ENCODE data around the gene BAAT. TPM values are rescaled to one million over a fixed set of nuclear protein-coding genes. Genes with fewer than 3 reads are reported as not detected.

The BAAT gene
- total and polyA plus RNA-seq, 2 of the 13 experiments (the other 11 are each of a cell fraction or from before 2014, with no cell fraction given), result 0.71 to 7.9 TPM

GRCh38 chr9:101384873-101385536 lies at the start of gene BAAT (continued):
- TF ChIP-seq HNF1A (IDR thresholded peaks at IDR 0.05; ENCODE audit: low read depth), result 0 out of 2 replicates have a peak, but pooled peaks have one; percentile 22
- TF ChIP-seq HNF1A (CRISPR knock-in tag; IDR thresholded peaks at IDR 0.05; ENCODE audit: borderline replicate concordance), result peak; percentile 49; the same call in 1 of the 2 replicates
- TF ChIP-seq, protein P1, sequence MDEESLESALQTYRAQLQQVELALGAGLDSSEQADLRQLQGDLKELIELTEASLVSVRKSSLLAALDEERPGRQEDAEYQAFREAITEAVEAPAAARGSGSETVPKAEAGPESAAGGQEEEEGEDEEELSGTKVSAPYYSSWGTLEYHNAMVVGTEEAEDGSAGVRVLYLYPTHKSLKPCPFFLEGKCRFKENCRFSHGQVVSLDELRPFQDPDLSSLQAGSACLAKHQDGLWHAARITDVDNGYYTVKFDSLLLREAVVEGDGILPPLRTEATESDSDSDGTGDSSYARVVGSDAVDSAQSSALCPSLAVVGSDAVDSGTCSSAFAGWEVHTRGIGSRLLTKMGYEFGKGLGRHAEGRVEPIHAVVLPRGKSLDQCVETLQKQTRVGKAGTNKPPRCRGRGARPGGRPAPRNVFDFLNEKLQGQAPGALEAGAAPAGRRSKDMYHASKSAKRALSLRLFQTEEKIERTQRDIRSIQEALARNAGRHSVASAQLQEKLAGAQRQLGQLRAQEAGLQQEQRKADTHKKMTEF (CRISPR knock-in tag; IDR thresholded peaks at IDR 0.05), result 0 out of 2 replicates have a peak, but pooled peaks have one; percentile 32
- TF ChIP-seq ZNF878 (CRISPR knock-in tag; IDR thresholded peaks at IDR 0.05), result peak; percentile 34; the same call in 1 of the 2 replicates
- 0 out of 2 replicates have a peak, but pooled peaks have one; percentile 32 for TF ChIP-seq FOXA3 (CRISPR knock-in tag; IDR thresholded peaks at IDR 0.05)
- peak; percentile 14; the same call in 1 of the 2 replicates for TF ChIP-seq NCOA2 (CRISPR knock-in tag; IDR thresholded peaks at IDR 0.05)
- TF ChIP-seq ZMYM4 (CRISPR knock-in tag; IDR thresholded peaks at IDR 0.05), result peak; percentile 85
- 0 out of 2 replicates have a peak, but pooled peaks have one; percentile 21 for TF ChIP-seq ZNF740 (CRISPR knock-in tag; IDR thresholded peaks at IDR 0.05)
- TF ChIP-seq HDAC1 (CRISPR knock-in tag; IDR thresholded peaks at IDR 0.05), result 0 out of 2 replicates have a peak, but pooled peaks have one; percentile 13
- TF ChIP-seq ZNF547 (CRISPR knock-in tag; IDR thresholded peaks at IDR 0.05), result 0 out of 2 replicates have a peak, but pooled peaks have one; percentile 30
- TF ChIP-seq, protein P2, sequence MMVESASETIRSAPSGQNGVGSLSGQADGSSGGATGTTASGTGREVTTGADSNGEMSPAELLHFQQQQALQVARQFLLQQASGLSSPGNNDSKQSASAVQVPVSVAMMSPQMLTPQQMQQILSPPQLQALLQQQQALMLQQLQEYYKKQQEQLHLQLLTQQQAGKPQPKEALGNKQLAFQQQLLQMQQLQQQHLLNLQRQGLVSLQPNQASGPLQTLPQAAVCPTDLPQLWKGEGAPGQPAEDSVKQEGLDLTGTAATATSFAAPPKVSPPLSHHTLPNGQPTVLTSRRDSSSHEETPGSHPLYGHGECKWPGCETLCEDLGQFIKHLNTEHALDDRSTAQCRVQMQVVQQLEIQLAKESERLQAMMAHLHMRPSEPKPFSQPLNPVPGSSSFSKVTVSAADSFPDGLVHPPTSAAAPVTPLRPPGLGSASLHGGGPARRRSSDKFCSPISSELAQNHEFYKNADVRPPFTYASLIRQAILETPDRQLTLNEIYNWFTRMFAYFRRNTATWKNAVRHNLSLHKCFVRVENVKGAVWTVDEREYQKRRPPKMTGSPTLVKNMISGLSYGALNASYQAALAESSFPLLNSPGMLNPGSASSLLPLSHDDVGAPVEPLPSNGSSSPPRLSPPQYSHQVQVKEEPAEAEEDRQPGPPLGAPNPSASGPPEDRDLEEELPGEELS (CRISPR knock-in tag; IDR thresholded peaks at IDR 0.05), result peak; percentile 39; the same call in 1 of the 2 replicates
- 0 out of 2 replicates have a peak, but pooled peaks have one; percentile 58 for TF ChIP-seq CREB3 (CRISPR knock-in tag; IDR thresholded peaks at IDR 0.05)
- peak; percentile 73 for TF ChIP-seq NR2C2 (CRISPR knock-in tag; IDR thresholded peaks at IDR 0.05; ENCODE audit: borderline replicate concordance)
- 0 out of 2 replicates have a peak, but pooled peaks have one; percentile 22 for TF ChIP-seq GATAD2A (CRISPR knock-in tag; IDR thresholded peaks at IDR 0.05)
- peak; percentile 61; the same call in 1 of the 2 replicates for TF ChIP-seq NR2F6 (IDR thresholded peaks at IDR 0.05)
- peak; percentile 30; the same call in 1 of the 2 replicates for TF ChIP-seq NR2F6 (CRISPR knock-in tag; IDR thresholded peaks at IDR 0.05)
- TF ChIP-seq NR2F1 (CRISPR knock-in tag; IDR thresholded peaks at IDR 0.05), result peak; percentile 47 to 68; a peak in 3 of 4 replicates
- TF ChIP-seq, protein P3, sequence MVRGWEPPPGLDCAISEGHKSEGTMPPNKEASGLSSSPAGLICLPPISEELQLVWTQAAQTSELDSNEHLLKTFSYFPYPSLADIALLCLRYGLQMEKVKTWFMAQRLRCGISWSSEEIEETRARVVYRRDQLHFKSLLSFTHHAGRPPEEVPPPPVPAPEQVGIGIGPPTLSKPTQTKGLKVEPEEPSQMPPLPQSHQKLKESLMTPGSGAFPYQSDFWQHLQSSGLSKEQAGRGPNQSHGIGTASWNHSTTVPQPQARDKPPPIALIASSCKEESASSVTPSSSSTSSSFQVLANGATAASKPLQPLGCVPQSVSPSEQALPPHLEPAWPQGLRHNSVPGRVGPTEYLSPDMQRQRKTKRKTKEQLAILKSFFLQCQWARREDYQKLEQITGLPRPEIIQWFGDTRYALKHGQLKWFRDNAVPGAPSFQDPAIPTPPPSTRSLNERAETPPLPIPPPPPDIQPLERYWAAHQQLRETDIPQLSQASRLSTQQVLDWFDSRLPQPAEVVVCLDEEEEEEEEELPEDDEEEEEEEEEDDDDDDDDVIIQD (CRISPR knock-in tag; IDR thresholded peaks at IDR 0.05; ENCODE audit: low read depth), result peak; percentile 86; the same call in 1 of the 2 replicates
- peak; percentile 88 for TF ChIP-seq POGZ (CRISPR knock-in tag; IDR thresholded peaks at IDR 0.05)

Data from HepG2 (cell line).